NB4 (cell line): ENCODE measurements around the gene GXYLT2.

Experiments used
- DNase-seq: peaks from one replicate; pipeline ENCODE4 v3.0.0; 2010; ENCODE audit warnings: low read depth
- H3K4me3 ChIP-seq: one replicate; pipeline ENCODE4 v1.5.1; 2011; ENCODE audit warnings: mild to moderate bottlenecking, low read depth, low read length, moderate library complexity
- MYC ChIP-seq: IDR thresholded peaks from 2 replicates; pipeline ENCODE4 v1.6.1; 2011; ENCODE audit warnings: low read depth, low read length
- POLR2A ChIP-seq: IDR thresholded peaks from 2 replicates; pipeline ENCODE4 v1.6.1; 2011; ENCODE audit warnings: mild to moderate bottlenecking; ENCODE audit not compliant: insufficient read length; ENCODE audit errors: extremely low read depth
- TF ChIP-seq, protein P1 (sequence below): IDR thresholded peaks from 2 replicates; pipeline ENCODE4 v1.6.1; 2011; ENCODE audit warnings: low read depth, low read length
- TF ChIP-seq, protein P2 (sequence below): IDR thresholded peaks from one replicate; pipeline ENCODE4 v1.5.1; 2012; ENCODE audit warnings: low read depth, low read length

GXYLT2 gene

DNA sequence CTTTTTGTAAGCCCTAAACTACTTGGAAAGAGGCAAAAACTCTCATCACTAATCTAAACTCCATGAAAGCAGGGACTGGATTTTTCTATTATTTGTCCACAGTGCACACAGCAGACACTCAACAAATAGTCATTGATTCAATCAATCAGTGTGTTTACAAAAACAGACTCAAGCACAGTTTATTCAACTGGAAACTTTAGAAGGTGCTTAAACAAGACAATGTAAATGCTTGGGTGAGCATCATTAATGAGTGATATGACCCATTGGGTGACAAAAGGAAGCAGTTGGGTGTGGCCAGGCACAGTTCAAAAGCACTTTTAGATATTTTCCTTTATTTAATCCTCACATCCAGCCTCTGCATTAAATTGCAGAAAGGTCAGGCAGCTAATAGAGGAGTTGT lies 76.8 kb downstream of the GXYLT2 start:
- no peak for DNase-seq
- TF ChIP-seq MYC (no peak), POLR2A (no peak)
- TF ChIP-seq, protein P1, sequence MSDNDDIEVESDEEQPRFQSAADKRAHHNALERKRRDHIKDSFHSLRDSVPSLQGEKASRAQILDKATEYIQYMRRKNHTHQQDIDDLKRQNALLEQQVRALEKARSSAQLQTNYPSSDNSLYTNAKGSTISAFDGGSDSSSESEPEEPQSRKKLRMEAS = no peak
- TF ChIP-seq, protein P2, sequence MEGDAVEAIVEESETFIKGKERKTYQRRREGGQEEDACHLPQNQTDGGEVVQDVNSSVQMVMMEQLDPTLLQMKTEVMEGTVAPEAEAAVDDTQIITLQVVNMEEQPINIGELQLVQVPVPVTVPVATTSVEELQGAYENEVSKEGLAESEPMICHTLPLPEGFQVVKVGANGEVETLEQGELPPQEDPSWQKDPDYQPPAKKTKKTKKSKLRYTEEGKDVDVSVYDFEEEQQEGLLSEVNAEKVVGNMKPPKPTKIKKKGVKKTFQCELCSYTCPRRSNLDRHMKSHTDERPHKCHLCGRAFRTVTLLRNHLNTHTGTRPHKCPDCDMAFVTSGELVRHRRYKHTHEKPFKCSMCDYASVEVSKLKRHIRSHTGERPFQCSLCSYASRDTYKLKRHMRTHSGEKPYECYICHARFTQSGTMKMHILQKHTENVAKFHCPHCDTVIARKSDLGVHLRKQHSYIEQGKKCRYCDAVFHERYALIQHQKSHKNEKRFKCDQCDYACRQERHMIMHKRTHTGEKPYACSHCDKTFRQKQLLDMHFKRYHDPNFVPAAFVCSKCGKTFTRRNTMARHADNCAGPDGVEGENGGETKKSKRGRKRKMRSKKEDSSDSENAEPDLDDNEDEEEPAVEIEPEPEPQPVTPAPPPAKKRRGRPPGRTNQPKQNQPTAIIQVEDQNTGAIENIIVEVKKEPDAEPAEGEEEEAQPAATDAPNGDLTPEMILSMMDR = no peak
- H3K4me3 ChIP-seq = no peak overlapping the region

GRCh38 chr3:72968266-72968664 lies 80.4 kb downstream of the GXYLT2 start:
- TF ChIP-seq POLR2A = no peak
- TF ChIP-seq, protein P2 = no peak
- TF ChIP-seq MYC = no peak
- TF ChIP-seq, protein P1 = no peak
- no peak for DNase-seq

DNA sequence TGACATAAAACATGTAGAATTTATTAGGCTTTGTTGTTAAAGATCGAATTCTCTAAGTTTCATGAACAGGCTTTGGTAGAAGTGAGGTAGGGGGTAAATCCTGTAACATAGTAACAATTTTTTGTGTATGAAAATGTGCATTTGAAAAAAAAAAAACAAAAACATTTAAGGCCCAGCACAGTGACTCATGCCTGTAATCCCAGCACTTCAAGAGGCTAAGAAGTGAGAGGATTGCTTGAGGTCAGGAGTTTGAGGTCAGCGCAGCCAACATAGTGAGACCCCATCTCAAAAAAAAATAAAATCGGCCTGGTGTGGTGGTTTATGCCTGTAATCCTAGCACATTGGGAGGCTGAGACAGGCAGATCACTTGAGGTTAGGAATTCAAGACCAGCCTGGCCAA lies 81.9 kb downstream of the GXYLT2 start:
- no peak for DNase-seq
- no peak overlapping the region for H3K4me3 ChIP-seq
- TF ChIP-seq MYC (no peak), POLR2A (no peak)
- TF ChIP-seq, protein P1 = no peak
- TF ChIP-seq, protein P2 = no peak

More at GRCh38 chr3:72968266-72968664, 80.4 kb downstream of the GXYLT2 start:
- no peak overlapping the region for H3K4me3 ChIP-seq

DNA sequence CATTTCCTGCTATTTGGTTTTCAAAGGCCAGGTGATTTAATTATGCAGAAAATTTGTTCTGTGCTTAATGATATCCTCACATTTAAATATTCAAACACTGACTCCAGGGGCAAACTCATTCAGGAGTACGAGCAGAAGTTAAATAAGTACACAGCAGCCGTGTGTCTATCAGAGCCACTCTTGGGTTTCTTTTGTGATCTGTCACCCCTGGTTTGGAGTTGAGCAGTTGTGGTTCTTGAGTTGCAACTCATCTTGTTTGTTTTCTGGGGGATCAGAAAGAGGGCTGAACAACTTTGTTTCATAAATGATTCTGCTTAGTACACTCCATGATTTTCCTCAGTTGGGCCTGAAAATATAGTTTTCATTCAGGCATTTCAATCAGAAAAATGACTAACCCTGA lies 83.1 kb downstream of the GXYLT2 start:
- no peak for TF ChIP-seq POLR2A
- TF ChIP-seq, protein P1 = no peak
- no peak for TF ChIP-seq MYC
- TF ChIP-seq, protein P2 = no peak

DNA sequence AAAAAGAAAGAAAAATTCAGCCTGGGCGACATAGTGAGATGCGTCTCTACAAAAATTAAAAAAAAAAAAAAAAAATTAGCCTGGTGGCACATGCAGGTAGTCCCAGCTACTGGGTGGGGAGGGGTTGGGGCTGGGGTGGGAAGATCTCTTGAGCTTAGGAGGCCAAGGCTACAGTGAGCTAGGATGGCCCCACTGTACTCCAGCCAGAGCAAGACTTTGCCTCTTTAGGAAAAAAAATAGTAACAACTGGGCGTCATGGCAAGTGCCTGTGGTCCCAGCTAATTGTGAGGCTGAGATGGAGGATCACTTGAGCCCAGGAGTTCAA lies 84.8 kb downstream of the GXYLT2 start:
- DNase-seq = no peak
- TF ChIP-seq, protein P1 = no peak
- TF ChIP-seq POLR2A (no peak), MYC (no peak)
- TF ChIP-seq, protein P2 = no peak
- no peak overlapping the region for H3K4me3 ChIP-seq

More for the DNA sequence above, 83.1 kb downstream of the GXYLT2 start:
- no peak overlapping the region for H3K4me3 ChIP-seq
- DNase-seq = no peak

DNA sequence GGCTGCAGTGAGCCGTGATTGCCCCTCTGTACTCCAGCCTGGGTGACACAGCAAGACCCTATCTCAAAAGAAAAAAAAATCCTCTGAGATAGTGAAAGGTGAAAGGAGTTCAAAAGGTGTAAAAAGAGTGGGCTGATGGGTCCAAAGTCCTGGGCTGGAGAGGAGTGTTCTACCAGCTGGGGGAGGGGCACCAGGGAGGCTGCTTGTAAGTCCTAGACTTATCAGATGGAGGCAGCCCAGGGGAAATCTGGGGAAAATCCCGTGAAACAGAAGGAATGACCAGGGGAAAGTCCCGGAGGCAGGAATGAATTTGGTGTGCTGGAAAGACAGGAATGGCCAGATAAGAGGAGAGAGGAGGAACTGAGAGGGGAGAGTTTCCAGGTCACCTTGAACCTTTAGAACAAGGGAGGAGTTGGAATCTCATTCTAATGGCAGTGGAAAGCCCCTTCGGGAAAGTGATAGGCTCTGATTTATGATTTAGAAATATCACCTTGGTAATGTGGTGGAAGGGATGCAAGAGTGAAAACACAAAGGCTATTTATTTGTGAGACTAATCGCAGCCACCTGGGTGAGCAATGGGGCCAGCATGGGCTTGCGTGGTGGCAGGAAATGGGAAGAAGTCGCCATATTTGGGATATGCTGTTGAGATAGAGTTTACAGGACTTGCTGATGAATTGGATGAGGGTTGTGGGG lies 85.3 kb downstream of the GXYLT2 start:
- no peak for DNase-seq
- TF ChIP-seq, protein P1 = no peak
- TF ChIP-seq POLR2A (no peak), MYC (no peak)
- TF ChIP-seq, protein P2 = no peak
- H3K4me3 ChIP-seq = no peak overlapping the region
